Measurements from ENCODE around the gene TNRC6B.

DNA sequence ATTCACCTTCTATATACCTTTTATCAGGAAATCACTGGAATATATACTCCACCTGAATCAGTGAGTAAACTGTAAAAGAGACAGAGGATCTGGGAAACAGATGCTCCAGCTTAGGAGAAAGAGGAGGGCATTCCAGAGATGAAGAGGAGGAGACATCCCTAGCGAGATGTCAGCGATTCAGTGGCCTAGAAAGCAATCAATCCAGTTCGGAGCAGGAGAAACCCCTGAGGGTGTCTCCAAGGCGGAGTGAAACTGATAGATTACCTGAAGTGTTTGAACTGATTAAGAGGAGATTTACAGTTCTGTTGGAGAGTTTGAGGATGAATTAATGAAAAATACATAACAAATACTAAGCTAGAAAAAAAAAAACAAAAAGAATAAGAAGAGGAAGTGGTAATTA lies 24.5 kb upstream of the TNRC6B start:
- TF ChIP-seq SMC3 (conservative IDR thresholded peaks at IDR 0.05; ENCODE audit: poor library complexity) (no peak), MXI1 (conservative IDR thresholded peaks at IDR 0.05; ENCODE audit: poor library complexity, severe bottlenecking) (no peak), POLR2AphosphoS5 (IDR thresholded peaks at IDR 0.05) (no peak), RAD21 (conservative IDR thresholded peaks at IDR 0.05) (no peak), TAF1 (IDR thresholded peaks at IDR 0.05; ENCODE audit: low read depth) (no peak), EZH2 (IDR thresholded peaks at IDR 0.05; ENCODE audit: borderline replicate concordance, insufficient read depth, low read length, poor library complexity, severe bottlenecking) (no peak)
- TF ChIP-seq, protein P1, sequence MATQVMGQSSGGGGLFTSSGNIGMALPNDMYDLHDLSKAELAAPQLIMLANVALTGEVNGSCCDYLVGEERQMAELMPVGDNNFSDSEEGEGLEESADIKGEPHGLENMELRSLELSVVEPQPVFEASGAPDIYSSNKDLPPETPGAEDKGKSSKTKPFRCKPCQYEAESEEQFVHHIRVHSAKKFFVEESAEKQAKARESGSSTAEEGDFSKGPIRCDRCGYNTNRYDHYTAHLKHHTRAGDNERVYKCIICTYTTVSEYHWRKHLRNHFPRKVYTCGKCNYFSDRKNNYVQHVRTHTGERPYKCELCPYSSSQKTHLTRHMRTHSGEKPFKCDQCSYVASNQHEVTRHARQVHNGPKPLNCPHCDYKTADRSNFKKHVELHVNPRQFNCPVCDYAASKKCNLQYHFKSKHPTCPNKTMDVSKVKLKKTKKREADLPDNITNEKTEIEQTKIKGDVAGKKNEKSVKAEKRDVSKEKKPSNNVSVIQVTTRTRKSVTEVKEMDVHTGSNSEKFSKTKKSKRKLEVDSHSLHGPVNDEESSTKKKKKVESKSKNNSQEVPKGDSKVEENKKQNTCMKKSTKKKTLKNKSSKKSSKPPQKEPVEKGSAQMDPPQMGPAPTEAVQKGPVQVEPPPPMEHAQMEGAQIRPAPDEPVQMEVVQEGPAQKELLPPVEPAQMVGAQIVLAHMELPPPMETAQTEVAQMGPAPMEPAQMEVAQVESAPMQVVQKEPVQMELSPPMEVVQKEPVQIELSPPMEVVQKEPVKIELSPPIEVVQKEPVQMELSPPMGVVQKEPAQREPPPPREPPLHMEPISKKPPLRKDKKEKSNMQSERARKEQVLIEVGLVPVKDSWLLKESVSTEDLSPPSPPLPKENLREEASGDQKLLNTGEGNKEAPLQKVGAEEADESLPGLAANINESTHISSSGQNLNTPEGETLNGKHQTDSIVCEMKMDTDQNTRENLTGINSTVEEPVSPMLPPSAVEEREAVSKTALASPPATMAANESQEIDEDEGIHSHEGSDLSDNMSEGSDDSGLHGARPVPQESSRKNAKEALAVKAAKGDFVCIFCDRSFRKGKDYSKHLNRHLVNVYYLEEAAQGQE (IDR thresholded peaks at IDR 0.05; ENCODE audit: borderline replicate concordance) = no peak
- TF ChIP-seq, protein P2, sequence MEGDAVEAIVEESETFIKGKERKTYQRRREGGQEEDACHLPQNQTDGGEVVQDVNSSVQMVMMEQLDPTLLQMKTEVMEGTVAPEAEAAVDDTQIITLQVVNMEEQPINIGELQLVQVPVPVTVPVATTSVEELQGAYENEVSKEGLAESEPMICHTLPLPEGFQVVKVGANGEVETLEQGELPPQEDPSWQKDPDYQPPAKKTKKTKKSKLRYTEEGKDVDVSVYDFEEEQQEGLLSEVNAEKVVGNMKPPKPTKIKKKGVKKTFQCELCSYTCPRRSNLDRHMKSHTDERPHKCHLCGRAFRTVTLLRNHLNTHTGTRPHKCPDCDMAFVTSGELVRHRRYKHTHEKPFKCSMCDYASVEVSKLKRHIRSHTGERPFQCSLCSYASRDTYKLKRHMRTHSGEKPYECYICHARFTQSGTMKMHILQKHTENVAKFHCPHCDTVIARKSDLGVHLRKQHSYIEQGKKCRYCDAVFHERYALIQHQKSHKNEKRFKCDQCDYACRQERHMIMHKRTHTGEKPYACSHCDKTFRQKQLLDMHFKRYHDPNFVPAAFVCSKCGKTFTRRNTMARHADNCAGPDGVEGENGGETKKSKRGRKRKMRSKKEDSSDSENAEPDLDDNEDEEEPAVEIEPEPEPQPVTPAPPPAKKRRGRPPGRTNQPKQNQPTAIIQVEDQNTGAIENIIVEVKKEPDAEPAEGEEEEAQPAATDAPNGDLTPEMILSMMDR (IDR thresholded peaks at IDR 0.05; ENCODE audit: poor library complexity, severe bottlenecking) = no peak

Data from neural cell (in vitro differentiated cells).